ENCODE results near the gene GSPT2.
"Not testable (repeated sequence)": the region's sequence is repeated elsewhere in the genome, so short reads cannot be mapped to it uniquely, and the experiment has no call there.

GSPT2 gene

GRCh38 chrX:51743179-51743957 lies at the start of gene GSPT2:
Gene GSPT2 (plus strand): TSS chrX:51743442. CDS start chrX:51743627, 185 bp downstream.
- DNase-seq: no peak

GRCh38 chrX:51694254-51694653 lies 49.0 kb upstream of the GSPT2 start:
- DNase-seq: no peak

- DNase-seq: no peak
These were observed 45.8 kb upstream of the GSPT2 start for GRCh38 chrX:51697397-51697796.

- not testable (repeated sequence) for DNase-seq
These were observed 32.7 kb upstream of the GSPT2 start, which contains the start of gene CENPVL1 for GRCh38 chrX:51710277-51711164. Gene CENPVL1 (plus strand): TSS chrX:51710512. CDS start chrX:51710512, 0 bp downstream.

GRCh38 chrX:51712943-51713647 lies 30.1 kb upstream of the GSPT2 start:
- DNase-seq: not testable (repeated sequence)

- DNase-seq: no peak
These were observed 15.0 kb upstream of the GSPT2 start for GRCh38 chrX:51728202-51728601.

GRCh38 chrX:51737091-51737490 lies 6.2 kb upstream of the GSPT2 start:
- DNase-seq: no peak

GRCh38 chrX:51742586-51742985 lies 656 bp upstream of the GSPT2 start:
- DNase-seq: no peak

- DNase-seq: no peak
These were observed 4.4 kb downstream of the GSPT2 start for GRCh38 chrX:51747671-51748070.

- no peak for DNase-seq
These were observed 16.0 kb downstream of the GSPT2 start for GRCh38 chrX:51759055-51759839.

GRCh38 chrX:51760657-51761056 lies 17.4 kb downstream of the GSPT2 start:
- no peak for DNase-seq

- no peak for DNase-seq
These were observed 23.3 kb downstream of the GSPT2 start for GRCh38 chrX:51766546-51766945.

GRCh38 chrX:51776851-51777250 lies 33.6 kb downstream of the GSPT2 start:
- DNase-seq: no peak

- no peak for DNase-seq
These were observed 36.1 kb downstream of the GSPT2 start for GRCh38 chrX:51779306-51779705.

- no peak for DNase-seq
These were observed 51.9 kb downstream of the GSPT2 start for GRCh38 chrX:51795136-51795535.
